Transverse colon (tissue), 3 donors: ENCODE data around the gene SF3A1.

ENCODE experiments used
- EP300 ChIP-seq: sonication (generic); formaldehyde crosslinking; IDR thresholded peaks from one replicate; pipeline ENCODE4 v1.6.1; 2017; ENCODE audit warnings: antibody characterized with exemption, low read depth
- POLR2A ChIP-seq: fragments of 450-650 bp; IDR thresholded peaks from one replicate; pipeline ENCODE4 v1.6.1; 2016; ENCODE audit warnings: antibody characterized with exemption, mild to moderate bottlenecking, moderate library complexity
- TF ChIP-seq, protein P1 (sequence below), 5 experiments: fragments of 200-600 bp in 3 of 5; fragments of 450-650 bp in 2 of 5; sonication (generic) in 3 of 5; IDR thresholded peaks; 1 replicate in 2 of 5; 2 replicates in 3 of 5; pipeline ENCODE4 v1.5.1; 2016 to 2017; ENCODE audit warnings: antibody characterized with exemption in 5 of 5, inconsistent platforms in 3 of 5, mild to moderate bottlenecking in 2 of 5, moderate library complexity in 1 of 5

DNA sequence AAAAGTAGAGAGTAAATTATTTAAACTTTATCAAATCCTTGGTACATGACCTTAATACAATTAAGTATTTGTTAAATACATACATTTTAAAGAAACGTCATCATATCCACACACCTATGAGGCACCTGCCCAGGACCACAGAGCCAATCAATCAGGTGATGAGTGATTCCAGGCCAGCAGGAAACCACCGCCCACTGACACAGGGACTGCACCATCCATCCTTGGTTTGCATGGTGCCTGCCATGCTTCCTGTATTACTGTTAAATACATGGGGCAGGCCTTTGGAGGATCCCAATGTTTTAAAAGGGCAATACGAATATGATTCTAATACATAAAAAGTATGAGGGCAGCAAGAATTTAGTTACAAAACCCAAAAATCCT lies 23.0 kb downstream of the SF3A1 start:
- no peak for TF ChIP-seq POLR2A
- TF ChIP-seq EP300: no peak
- TF ChIP-seq, protein P1, sequence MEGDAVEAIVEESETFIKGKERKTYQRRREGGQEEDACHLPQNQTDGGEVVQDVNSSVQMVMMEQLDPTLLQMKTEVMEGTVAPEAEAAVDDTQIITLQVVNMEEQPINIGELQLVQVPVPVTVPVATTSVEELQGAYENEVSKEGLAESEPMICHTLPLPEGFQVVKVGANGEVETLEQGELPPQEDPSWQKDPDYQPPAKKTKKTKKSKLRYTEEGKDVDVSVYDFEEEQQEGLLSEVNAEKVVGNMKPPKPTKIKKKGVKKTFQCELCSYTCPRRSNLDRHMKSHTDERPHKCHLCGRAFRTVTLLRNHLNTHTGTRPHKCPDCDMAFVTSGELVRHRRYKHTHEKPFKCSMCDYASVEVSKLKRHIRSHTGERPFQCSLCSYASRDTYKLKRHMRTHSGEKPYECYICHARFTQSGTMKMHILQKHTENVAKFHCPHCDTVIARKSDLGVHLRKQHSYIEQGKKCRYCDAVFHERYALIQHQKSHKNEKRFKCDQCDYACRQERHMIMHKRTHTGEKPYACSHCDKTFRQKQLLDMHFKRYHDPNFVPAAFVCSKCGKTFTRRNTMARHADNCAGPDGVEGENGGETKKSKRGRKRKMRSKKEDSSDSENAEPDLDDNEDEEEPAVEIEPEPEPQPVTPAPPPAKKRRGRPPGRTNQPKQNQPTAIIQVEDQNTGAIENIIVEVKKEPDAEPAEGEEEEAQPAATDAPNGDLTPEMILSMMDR (IDR thresholded peaks at IDR 0.05): no peak
